GM18873 (cell line): ENCODE results near the gene FBN1.

ENCODE experiments used
- ATAC-seq: cut with Tn5 transposase; IDR thresholded peaks from one replicate; pipeline ENCODE4 v1.9.1; 2021; ENCODE audit warnings: mild to moderate bottlenecking, moderate library complexity, moderate number of reproducible peaks; ENCODE audit not compliant: unreplicated experiment, low FRiP score

The FBN1 gene

GRCh38 chr15:48527517-48527916 is 118.0 kb downstream of the FBN1 start:
- no peak for ATAC-seq

GRCh38 chr15:48522911-48523310 is 122.6 kb downstream of the FBN1 start:
- no peak for ATAC-seq

GRCh38 chr15:48522123-48522522 is 123.4 kb downstream of the FBN1 start:
- no peak for ATAC-seq

- no peak for ATAC-seq
Measured at GRCh38 chr15:48520376-48521155, 124.9 kb downstream of the FBN1 start.

GRCh38 chr15:48516121-48516520 is 129.4 kb downstream of the FBN1 start:
- no peak for ATAC-seq

GRCh38 chr15:48515500-48515899 is 130.0 kb downstream of the FBN1 start:
- ATAC-seq: no peak

- ATAC-seq: no peak
Measured at GRCh38 chr15:48514103-48514816, 131.2 kb downstream of the FBN1 start.

- no peak for ATAC-seq
Measured at GRCh38 chr15:48510976-48511375, 134.5 kb downstream of the FBN1 start.

- ATAC-seq: no peak
Measured at GRCh38 chr15:48507416-48508065, 138.0 kb downstream of the FBN1 start.

GRCh38 chr15:48505067-48505466 is 140.4 kb downstream of the FBN1 start:
- ATAC-seq: no peak

- ATAC-seq: no peak
Measured at GRCh38 chr15:48501208-48501607, 144.3 kb downstream of the FBN1 start.

- no peak for ATAC-seq
Measured at GRCh38 chr15:48500595-48500994, 144.9 kb downstream of the FBN1 start.

GRCh38 chr15:48499978-48500377 is 145.5 kb downstream of the FBN1 start:
- ATAC-seq: no peak

- ATAC-seq: no peak
Measured at GRCh38 chr15:48498828-48499227, 146.7 kb downstream of the FBN1 start.

GRCh38 chr15:48494631-48495030 is 150.9 kb downstream of the FBN1 start:
- no peak for ATAC-seq

GRCh38 chr15:48493763-48494225 is 151.7 kb downstream of the FBN1 start:
- ATAC-seq: no peak

- ATAC-seq: no peak
Measured at GRCh38 chr15:48493084-48493762, 152.3 kb downstream of the FBN1 start.

GRCh38 chr15:48486228-48486627 is 159.3 kb downstream of the FBN1 start:
- ATAC-seq: no peak

- ATAC-seq: no peak
Measured at GRCh38 chr15:48481802-48482201, 163.7 kb downstream of the FBN1 start.

- ATAC-seq: no peak
Measured at GRCh38 chr15:48479751-48480150, 165.8 kb downstream of the FBN1 start.

- ATAC-seq: no peak
Measured at GRCh38 chr15:48478581-48478980, 166.9 kb downstream of the FBN1 start.
